HL-60 (cell line): ENCODE data around the gene CNOT6.

Source experiments
- DNase-seq, 2 experiments: peaks; one replicate each; pipeline ENCODE4 v3.0.0-alpha.2; 2010 to 2020; ENCODE audit warnings: low read depth in 1 of 2, low spot score in 1 of 2
- H3K27ac ChIP-seq: fragments of 250-450 bp; sonication (Bioruptor Pico); replicated peaks from 2 replicates; pipeline ENCODE4 v1.5.1; 2020; ENCODE audit warnings: mild to moderate bottlenecking, moderate library complexity
- H3K27me3 ChIP-seq: fragments of 250-450 bp; sonication (Bioruptor Pico); 2 replicates; pipeline ENCODE4 v1.5.1; 2021; ENCODE audit warnings: mild to moderate bottlenecking, moderate library complexity; ENCODE audit not compliant: insufficient read depth, poor library complexity, severe bottlenecking
- H3K4me3 ChIP-seq: replicated peaks from 2 replicates; pipeline ENCODE4 v1.5.1; 2011; ENCODE audit warnings: mild to moderate bottlenecking, control low read depth, low read length; ENCODE audit not compliant: insufficient read depth
- CTCF ChIP-seq: IDR thresholded peaks from one replicate; pipeline ENCODE4 v1.5.1; 2011; ENCODE audit warnings: low read length, control low read depth, inconsistent platforms; ENCODE audit not compliant: insufficient read depth
- GABPA ChIP-seq: IDR thresholded peaks from 2 replicates; pipeline ENCODE4 v1.6.1; 2012; ENCODE audit warnings: low read depth
- POLR2AphosphoS5 ChIP-seq: IDR thresholded peaks from 2 replicates; pipeline ENCODE4 v1.6.1; 2012; ENCODE audit warnings: low read depth
- REST ChIP-seq: IDR thresholded peaks from 2 replicates; pipeline ENCODE4 v1.6.1; 2012; ENCODE audit warnings: low read depth; ENCODE audit not compliant: insufficient replicate concordance
- SPI1 ChIP-seq: IDR thresholded peaks from 2 replicates; pipeline ENCODE4 v1.6.1; 2012; ENCODE audit warnings: low read depth, mild to moderate bottlenecking, borderline replicate concordance

The CNOT6 gene

GRCh38 chr5:180598797-180599589 is 104.8 kb downstream of the CNOT6 start:
- no peak overlapping the region for H3K27ac ChIP-seq
- no peak for TF ChIP-seq GABPA
- no peak for TF ChIP-seq POLR2AphosphoS5
- no peak for DNase-seq
- H3K4me3 ChIP-seq, result no peak overlapping the region
- H3K27me3 ChIP-seq, result no peaks in the 10 kb centered on the region

GRCh38 chr5:180599590-180599914 is 105.4 kb downstream of the CNOT6 start:
- Histone ChIP-seq H3K27me3 (no peaks in the 10 kb centered on the region), H3K4me3 (no peak overlapping the region), H3K27ac (no peak overlapping the region)
- no peak for DNase-seq
- TF ChIP-seq SPI1, result no peak
- TF ChIP-seq POLR2AphosphoS5, result no peak
- no peak for TF ChIP-seq CTCF
- TF ChIP-seq GABPA, result no peak
- no peak for TF ChIP-seq REST

GRCh38 chr5:180599981-180600553 is 105.9 kb downstream of the CNOT6 start:
- H3K27ac ChIP-seq, result no peak overlapping the region
- peak in 1 of 2 experiments; percentile 37 for DNase-seq

GRCh38 chr5:180600554-180601041 is 106.4 kb downstream of the CNOT6 start:
- Histone ChIP-seq H3K27ac (no peak overlapping the region), H3K4me3 (no peak overlapping the region), H3K27me3 (no peaks in the 10 kb centered on the region)
- DNase-seq, result no peak
- TF ChIP-seq CTCF, result no peak
- TF ChIP-seq SPI1, result no peak
- TF ChIP-seq GABPA, result no peak
- TF ChIP-seq REST, result no peak
- TF ChIP-seq POLR2AphosphoS5, result no peak

More at GRCh38 chr5:180599981-180600553, 105.9 kb downstream of the CNOT6 start:
- TF ChIP-seq CTCF, result no peak
- peak; percentile 54; the same call in 1 of the 2 replicates for TF ChIP-seq SPI1
- Histone ChIP-seq H3K4me3 (no peak overlapping the region), H3K27me3 (no peaks in the 10 kb centered on the region)
